ENCODE results near the gene CHMP1B. TPM values are rescaled to one million over a fixed set of nuclear protein-coding genes. Genes with fewer than 3 reads are reported as not detected.
"Not testable (repeated sequence)": the region's sequence is repeated elsewhere in the genome, so short reads cannot be mapped to it uniquely, and the experiment has no call there.

Gene CHMP1B
- total RNA-seq, 2 donors from 2014 or later: 81.4 to 98.5 TPM

- no peaks in the 10 kb centered on the region for H3K27me3 Mint-ChIP-seq
- no peaks in the 10 kb centered on the region for H3K9me3 ChIP-seq (ENCODE audit: control insufficient read depth, low read length, poor library complexity, severe bottlenecking)
- no peak for ATAC-seq
- no peak for DNase-seq
- H3K36me3 Mint-ChIP-seq (ENCODE audit: low read depth): peaks cover 2% of the 10 kb centered on the region
- H3K4me1 Mint-ChIP-seq: peaks cover 32% of the 10 kb centered on the region
- peak overlapping the region; percentile 45 for H3K4me3 Mint-ChIP-seq
- H3K27ac Mint-ChIP-seq: peak overlapping the region; percentile 99
These were observed 1.9 kb upstream of the CHMP1B start for GRCh38 chr18:11849279-11849678.

- H3K9me3 ChIP-seq (ENCODE audit: control insufficient read depth, low read length, poor library complexity, severe bottlenecking): no peaks in the 10 kb centered on the region
- H3K27me3 Mint-ChIP-seq: no peaks in the 10 kb centered on the region
- peaks cover 2% of the 10 kb centered on the region for H3K36me3 Mint-ChIP-seq (ENCODE audit: low read depth)
- H3K4me3 Mint-ChIP-seq: peak overlapping the region; percentile 99
- DNase-seq: peak; percentile 36 to 61 (median 44)
- H3K27ac Mint-ChIP-seq: peak overlapping the region; percentile 99
- peak; percentile 46 for ATAC-seq
- H3K4me1 Mint-ChIP-seq: peaks cover 32% of the 10 kb centered on the region
These were observed 1.2 kb upstream of the CHMP1B start for GRCh38 chr18:11849841-11850634.

- DNase-seq (no peak), ATAC-seq (peak; percentile 59)
- Mint-ChIP-seq H3K27me3 (no peaks in the 10 kb centered on the region), H3K4me3 (peak overlapping the region; percentile 99), H3K4me1 (peaks cover 35% of the 10 kb centered on the region), H3K27ac (peak overlapping the region; percentile 99), H3K36me3 (ENCODE audit: low read depth) (peaks cover 2% of the 10 kb centered on the region)
- no peaks in the 10 kb centered on the region for H3K9me3 ChIP-seq (ENCODE audit: control insufficient read depth, low read length, poor library complexity, severe bottlenecking)
These were observed 430 bp upstream of the CHMP1B start for GRCh38 chr18:11850821-11851145.

- H3K9me3 ChIP-seq (ENCODE audit: control insufficient read depth, low read length, poor library complexity, severe bottlenecking): no peaks in the 10 kb centered on the region
- peaks cover 35% of the 10 kb centered on the region for H3K4me1 Mint-ChIP-seq
- peak overlapping the region; percentile 99 for H3K27ac Mint-ChIP-seq
- H3K4me3 Mint-ChIP-seq: peak overlapping the region; percentile 99
- H3K27me3 Mint-ChIP-seq: no peaks in the 10 kb centered on the region
- ATAC-seq (peak; percentile 35), DNase-seq (peak; percentile 36 to 41 (median 39))
- peaks cover 2% of the 10 kb centered on the region for H3K36me3 Mint-ChIP-seq (ENCODE audit: low read depth)
These were observed 659 bp downstream of the CHMP1B start for GRCh38 chr18:11851806-11852337.

- not testable (repeated sequence) for H3K36me3 Mint-ChIP-seq (ENCODE audit: low read depth); DNase-seq; H3K27ac Mint-ChIP-seq; H3K9me3 ChIP-seq (ENCODE audit: control insufficient read depth, low read length, poor library complexity, severe bottlenecking); ATAC-seq; H3K4me3 Mint-ChIP-seq; H3K27me3 Mint-ChIP-seq
- peaks cover 33% of the 10 kb centered on the region for H3K4me1 Mint-ChIP-seq
These were observed 3.3 kb downstream of the CHMP1B start for GRCh38 chr18:11854554-11854953.

- no peak overlapping the region for H3K27ac Mint-ChIP-seq
- no peak overlapping the region for H3K4me3 Mint-ChIP-seq
- H3K27me3 Mint-ChIP-seq: peaks cover 6% of the 10 kb centered on the region
- H3K36me3 Mint-ChIP-seq (ENCODE audit: low read depth): peaks cover 3% of the 10 kb centered on the region
- DNase-seq (no peak), ATAC-seq (no peak)
- no peaks in the 10 kb centered on the region for H3K9me3 ChIP-seq (ENCODE audit: control insufficient read depth, low read length, poor library complexity, severe bottlenecking)
- H3K4me1 Mint-ChIP-seq: peaks cover 12% of the 10 kb centered on the region
These were observed 6.1 kb downstream of the CHMP1B start for GRCh38 chr18:11857177-11857887.

- ATAC-seq: no peak
- Mint-ChIP-seq H3K27ac (peak overlapping the region; percentile 21), H3K27me3 (peaks cover 6% of the 10 kb centered on the region), H3K36me3 (ENCODE audit: low read depth) (peaks cover 3% of the 10 kb centered on the region), H3K4me1 (peaks cover 5% of the 10 kb centered on the region), H3K4me3 (no peak overlapping the region)
- no peak for DNase-seq
- H3K9me3 ChIP-seq (ENCODE audit: control insufficient read depth, low read length, poor library complexity, severe bottlenecking): no peaks in the 10 kb centered on the region
These were observed 8.1 kb downstream of the CHMP1B start for GRCh38 chr18:11859282-11859830.

GRCh38 chr18:11859903-11860407, 8.7 kb downstream of the CHMP1B start:
- H3K27me3 Mint-ChIP-seq: peaks cover 10% of the 10 kb centered on the region
- peaks cover 5% of the 10 kb centered on the region for H3K4me1 Mint-ChIP-seq
- H3K36me3 Mint-ChIP-seq (ENCODE audit: low read depth): peaks cover 3% of the 10 kb centered on the region
- no peaks in the 10 kb centered on the region for H3K9me3 ChIP-seq (ENCODE audit: control insufficient read depth, low read length, poor library complexity, severe bottlenecking)
- ATAC-seq (no peak), DNase-seq (no peak)
- no peak overlapping the region for H3K4me3 Mint-ChIP-seq
- H3K27ac Mint-ChIP-seq: peak overlapping the region; percentile 21

GRCh38 chr18:11860594-11861450, 9.6 kb downstream of the CHMP1B start:
- peaks cover 3% of the 10 kb centered on the region for H3K36me3 Mint-ChIP-seq (ENCODE audit: low read depth)
- peaks cover 4% of the 10 kb centered on the region for H3K4me1 Mint-ChIP-seq
- peaks cover 19% of the 10 kb centered on the region for H3K27me3 Mint-ChIP-seq
- no peaks in the 10 kb centered on the region for H3K9me3 ChIP-seq (ENCODE audit: control insufficient read depth, low read length, poor library complexity, severe bottlenecking)
- DNase-seq (no peak), ATAC-seq (no peak)
- no peak overlapping the region for H3K4me3 Mint-ChIP-seq
- no peak overlapping the region for H3K27ac Mint-ChIP-seq

GRCh38 chr18:11861583-11862288, 10.5 kb downstream of the CHMP1B start:
- DNase-seq (no peak), ATAC-seq (no peak)
- peaks cover 28% of the 10 kb centered on the region for H3K27me3 Mint-ChIP-seq
- H3K9me3 ChIP-seq (ENCODE audit: control insufficient read depth, low read length, poor library complexity, severe bottlenecking): no peaks in the 10 kb centered on the region
- H3K4me3 Mint-ChIP-seq: no peak overlapping the region
- H3K4me1 Mint-ChIP-seq: peaks cover 6% of the 10 kb centered on the region
- H3K36me3 Mint-ChIP-seq (ENCODE audit: low read depth): peaks cover 3% of the 10 kb centered on the region
- no peak overlapping the region for H3K27ac Mint-ChIP-seq

GRCh38 chr18:11862468-11863137, 11.4 kb downstream of the CHMP1B start:
- ATAC-seq: no peak
- DNase-seq: no peak
- H3K9me3 ChIP-seq (ENCODE audit: control insufficient read depth, low read length, poor library complexity, severe bottlenecking): no peaks in the 10 kb centered on the region
- H3K27me3 Mint-ChIP-seq: peaks cover 31% of the 10 kb centered on the region
- H3K36me3 Mint-ChIP-seq (ENCODE audit: low read depth): peaks cover 3% of the 10 kb centered on the region
- H3K27ac Mint-ChIP-seq: no peak overlapping the region
- peaks cover 6% of the 10 kb centered on the region for H3K4me1 Mint-ChIP-seq
- no peak overlapping the region for H3K4me3 Mint-ChIP-seq

- DNase-seq (no peak), ATAC-seq (no peak)
- peaks cover 6% of the 10 kb centered on the region for H3K4me1 Mint-ChIP-seq
- H3K36me3 Mint-ChIP-seq (ENCODE audit: low read depth): peaks cover 3% of the 10 kb centered on the region
- H3K27ac Mint-ChIP-seq: no peak overlapping the region
- H3K9me3 ChIP-seq (ENCODE audit: control insufficient read depth, low read length, poor library complexity, severe bottlenecking): no peaks in the 10 kb centered on the region
- H3K4me3 Mint-ChIP-seq: no peak overlapping the region
- H3K27me3 Mint-ChIP-seq: peaks cover 31% of the 10 kb centered on the region
These were observed 13.3 kb downstream of the CHMP1B start for GRCh38 chr18:11864471-11864870.

Data from T-helper 17 cell (primary cell).